NCI-H82 treated with DMSO at 0.1 percent for 48 hours (cell line): ENCODE data around the gene RNU6-9.
"Not testable (repeated sequence)": the region's sequence is repeated elsewhere in the genome, so short reads cannot be mapped to it uniquely, and the experiment has no call there.

Experiments
- DNase-seq: peaks from one replicate; lab custom pipeline; 2025; ENCODE audit not compliant: unreplicated experiment; lab: John Stamatoyannopoulos, UW

RNU6-9 gene

DNA sequence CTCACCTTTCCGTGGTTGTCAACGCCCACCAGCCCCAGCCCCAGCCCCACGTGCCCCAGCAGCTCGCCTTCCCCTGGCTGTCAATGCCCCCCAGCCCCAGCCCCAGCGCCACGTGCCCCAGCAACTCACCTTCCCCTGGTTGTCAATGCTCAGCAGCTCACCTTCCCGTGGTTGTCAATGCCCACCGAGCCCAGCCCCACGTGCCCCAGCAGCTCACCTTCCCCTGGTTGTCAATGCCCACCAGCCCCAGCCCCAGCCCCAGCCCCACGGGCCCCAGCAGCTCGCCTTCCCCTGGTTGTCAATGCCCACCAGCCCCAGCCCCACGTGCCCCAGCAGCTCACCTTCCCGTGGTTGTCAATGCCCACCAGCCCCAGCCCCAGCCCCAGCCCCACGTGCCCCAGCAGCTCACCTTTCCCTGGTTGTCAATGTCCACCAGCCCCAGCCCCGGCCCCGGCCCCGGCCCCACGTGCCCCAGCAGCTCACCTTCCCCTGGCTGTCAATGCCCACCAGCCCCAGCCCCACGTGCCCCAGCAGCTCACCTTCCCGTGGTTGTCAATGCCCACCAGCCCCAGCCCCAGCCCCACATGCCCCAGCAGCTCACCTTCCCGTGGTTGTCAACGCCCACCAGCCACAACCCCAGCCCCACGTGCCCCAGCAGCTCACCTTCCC, 15.2 kb upstream of the RNU6-9 start:
- not testable (repeated sequence) for DNase-seq

DNA sequence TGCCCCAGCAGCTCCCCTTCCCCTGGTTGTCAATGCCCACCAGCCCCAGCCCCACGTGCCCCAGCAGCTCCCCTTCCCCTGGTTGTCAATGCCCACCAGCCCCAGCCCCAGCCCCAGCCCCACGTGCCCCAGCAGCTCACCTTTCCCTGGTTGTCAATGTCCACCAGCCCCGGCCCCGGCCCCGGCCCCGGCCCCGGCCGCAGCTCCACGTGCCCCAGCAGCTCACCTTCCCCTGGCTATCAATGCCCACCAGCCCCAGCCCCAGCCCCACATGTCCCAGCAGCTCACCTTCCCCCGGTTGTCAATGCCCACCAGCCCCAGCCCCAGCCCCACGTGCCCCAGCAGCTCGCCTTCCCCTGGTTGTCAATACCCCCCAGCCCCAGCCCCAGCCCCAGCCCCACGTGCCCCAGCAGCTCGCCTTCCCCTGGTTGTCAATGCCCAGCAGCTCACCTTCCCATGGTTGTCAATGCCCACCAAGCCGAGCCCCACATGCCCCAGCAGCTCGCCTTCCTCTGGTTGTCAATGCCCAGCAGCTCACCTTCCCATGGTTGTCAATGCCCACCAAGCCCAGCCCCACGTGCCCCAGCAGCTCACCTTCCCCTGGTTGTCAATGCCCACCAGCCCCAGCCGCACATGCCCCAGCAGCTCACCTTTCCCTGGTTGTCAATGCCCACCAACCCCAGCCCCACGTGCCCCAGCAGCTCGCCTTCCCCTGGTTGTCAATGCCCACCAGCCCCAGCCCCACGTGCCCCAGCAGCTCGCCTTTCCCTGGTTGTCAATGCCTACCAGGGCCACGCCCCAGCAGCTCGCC, 14.3 kb upstream of the RNU6-9 start:
- DNase-seq: not testable (repeated sequence)

DNA sequence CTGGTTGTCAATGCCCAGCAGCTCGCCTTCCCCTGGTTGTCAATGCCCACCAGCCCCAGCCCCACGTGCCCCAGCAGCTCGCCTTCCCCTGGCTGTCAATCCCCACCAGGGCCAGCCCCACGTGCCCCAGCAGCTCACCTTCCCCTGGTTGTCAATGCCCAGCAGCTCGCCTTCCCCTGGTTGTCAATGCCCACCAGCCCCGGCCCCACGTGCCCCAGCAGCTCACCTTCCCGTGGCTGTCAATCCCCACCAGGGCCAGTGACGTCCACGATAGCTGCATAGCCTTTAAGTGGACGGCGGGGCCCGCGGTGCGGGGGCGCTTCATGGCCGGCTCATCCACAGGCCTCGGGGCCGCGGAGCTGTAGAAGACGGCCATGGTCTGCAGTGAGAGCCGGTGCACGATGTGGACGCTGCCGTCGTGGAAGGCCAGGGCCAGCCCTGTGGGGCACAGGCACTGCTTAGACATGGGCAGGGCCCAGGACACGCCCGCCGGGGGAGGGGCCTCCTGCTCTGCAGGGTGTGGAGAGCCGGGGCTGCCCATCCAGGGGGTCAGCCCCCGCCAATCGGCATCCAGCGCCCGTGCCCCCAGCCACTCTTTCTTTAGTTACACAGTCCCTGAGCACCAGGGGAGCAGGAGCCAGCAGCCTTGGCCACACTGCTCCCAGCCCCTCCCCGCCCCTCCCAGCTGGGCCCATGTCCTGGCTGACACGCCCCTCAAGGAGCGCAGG, 13.4 kb upstream of the RNU6-9 start:
- no peak for DNase-seq

DNA sequence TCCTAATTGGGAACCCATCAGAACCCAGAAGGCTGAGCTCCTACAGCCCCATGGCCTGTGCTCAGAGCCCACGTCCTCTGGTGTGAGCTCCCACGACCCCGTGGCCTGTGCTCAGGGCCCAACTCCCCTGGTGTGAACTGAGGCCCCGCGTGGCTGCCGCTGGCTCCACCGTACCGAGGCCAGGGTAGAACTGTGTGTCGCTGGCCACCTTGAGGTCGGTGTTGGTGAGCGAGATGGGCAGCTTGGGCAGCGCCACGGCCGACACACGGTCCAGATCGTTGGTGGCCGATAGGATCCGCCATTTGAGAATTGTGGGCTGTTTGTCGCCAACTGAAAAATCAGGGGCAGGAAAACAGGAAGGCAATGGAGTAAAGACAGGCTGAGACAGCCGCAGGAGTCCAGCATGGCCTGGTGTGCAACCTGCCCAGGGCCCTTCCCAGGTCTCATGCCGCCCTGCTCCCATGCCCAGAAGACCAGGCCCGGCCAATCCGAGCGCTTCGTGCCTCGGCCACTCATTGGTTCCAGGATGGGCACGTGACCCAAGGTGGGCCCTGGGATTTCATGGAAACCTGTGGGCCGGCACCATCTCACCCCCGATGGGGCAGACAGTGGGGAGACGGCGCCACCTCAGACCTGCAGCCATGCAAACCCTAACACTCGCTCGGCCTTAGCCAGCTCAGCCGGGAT, 11.8 kb upstream of the RNU6-9 start:
- DNase-seq: no peak

DNA sequence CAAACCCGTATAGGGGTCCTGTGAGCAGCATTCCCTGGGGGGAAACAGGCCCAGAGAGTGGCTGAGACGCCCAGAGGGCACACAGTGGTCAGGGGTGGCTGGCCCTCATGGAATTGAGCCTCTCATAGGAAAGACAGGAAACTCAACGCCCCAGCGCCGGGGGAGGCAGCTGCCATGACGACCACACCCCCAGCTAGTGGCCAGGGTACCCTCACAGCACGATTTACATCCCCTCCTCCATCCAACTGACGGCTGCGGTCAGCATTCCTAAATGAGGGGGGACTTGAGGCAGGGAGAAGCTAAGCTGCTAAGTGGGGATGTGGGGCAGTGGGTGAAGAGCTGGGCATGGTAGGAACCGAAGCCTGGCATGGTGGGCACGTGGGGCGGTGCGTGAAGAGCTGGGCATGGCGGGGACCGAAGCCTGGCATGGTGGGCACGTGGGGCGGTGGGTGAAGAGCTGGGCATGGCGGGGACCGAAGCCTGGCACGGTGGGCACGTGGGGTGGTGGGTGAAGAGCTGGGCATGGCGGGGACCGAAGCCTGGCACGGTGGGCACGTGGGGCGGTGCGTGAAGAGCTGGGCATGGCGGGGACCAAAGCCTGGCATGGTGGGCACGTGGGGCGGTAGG, 10.3 kb upstream of the RNU6-9 start:
- no peak for DNase-seq

DNA sequence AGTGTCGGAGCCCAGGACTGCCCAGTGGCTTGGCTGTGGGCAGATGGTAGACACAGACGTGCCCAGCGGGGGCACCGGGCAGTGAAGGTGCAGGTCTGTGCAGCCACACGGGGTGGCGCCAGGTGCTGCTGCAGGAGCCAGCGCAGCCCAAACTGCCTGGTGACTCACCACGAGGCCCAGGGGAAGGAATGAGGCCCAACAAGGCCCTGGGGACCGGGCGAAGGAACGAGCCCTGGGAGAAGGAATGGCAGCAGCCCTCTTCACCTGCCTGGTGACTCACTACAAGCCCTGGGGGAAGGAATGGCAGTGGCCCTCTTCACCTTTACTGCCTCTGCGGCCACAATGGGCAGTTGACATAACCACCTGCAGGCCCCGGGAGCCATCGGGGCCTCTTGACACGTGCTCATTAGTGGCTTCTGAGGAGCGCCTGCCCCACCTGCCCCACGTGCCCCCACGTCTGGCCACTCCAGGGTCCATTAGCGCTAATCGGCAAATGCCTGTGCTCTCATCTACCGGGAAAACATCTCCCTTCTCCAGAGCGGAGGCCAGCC, 9.5 kb upstream of the RNU6-9 start:
- no peak for DNase-seq

DNA sequence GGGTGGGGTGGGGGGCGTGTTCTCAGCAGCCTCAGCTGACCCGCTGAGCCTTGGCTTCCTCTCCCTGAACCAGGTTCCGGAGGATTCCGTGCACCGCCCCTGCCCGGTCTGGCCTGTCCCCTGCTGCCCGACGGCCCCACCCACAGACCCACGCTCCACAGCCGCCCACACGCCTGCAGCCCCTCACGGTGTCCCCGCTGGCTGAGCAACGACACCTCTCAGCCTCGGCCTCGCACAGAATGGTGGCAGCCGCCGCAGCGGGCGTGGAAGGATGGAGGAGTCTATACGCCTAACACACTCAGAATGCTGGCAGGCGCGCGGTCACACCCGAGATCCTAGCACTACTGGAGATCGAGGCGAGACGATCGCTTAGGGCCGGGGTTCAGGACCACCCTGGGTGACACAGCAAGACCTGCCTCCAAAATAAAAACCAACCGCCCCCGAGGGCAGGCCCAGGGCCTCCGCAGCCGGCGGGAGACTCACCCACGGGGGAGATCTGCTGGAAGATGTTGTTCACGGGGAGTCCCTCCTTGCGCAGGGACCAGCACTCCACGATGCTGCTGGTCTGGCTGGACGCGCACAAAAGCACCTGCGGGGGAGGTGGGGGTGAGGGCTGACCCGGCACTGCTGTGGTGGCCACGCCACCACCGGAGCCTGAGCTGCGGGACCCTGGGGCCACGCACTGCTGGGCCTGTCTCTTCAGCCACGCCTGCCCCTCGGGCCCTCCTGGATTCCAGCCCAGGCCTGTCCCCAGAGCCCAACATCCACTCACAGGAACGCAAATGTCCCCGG, 8.7 kb upstream of the RNU6-9 start:
- no peak for DNase-seq

DNA sequence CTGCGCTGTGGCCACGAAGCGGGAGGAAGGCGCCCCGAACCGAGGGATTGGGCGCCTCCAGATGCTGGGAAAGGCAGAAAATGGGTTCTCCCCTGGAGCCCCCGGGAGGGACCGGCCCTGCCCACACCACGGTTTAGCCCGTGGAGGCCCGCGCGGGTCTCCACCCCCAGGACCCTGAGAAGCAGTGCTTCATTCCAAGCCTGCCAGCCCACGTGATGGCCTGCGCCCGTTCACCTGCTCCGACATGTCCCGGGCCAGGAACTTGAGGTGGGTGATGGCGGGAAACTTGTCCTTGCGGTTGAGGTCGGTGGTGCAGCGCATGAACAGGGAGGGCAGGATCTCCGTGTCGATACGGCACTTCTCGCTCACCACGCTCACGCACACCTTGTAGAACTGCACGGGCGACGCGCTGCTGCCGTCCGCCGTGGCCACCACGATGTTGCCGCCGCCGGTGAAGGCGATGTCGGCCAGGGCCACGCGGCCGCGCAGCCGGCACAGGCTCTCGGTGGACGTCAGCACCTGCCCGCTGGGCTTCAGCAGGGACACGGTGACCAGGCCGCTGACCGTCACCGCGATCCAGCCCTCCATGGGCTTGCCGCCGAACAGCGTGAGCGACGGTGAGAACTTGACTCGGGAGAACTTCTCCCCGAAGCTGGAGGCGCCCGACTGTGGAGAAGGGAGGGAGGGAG, 7.6 kb upstream of the RNU6-9 start:
- no peak for DNase-seq

DNA sequence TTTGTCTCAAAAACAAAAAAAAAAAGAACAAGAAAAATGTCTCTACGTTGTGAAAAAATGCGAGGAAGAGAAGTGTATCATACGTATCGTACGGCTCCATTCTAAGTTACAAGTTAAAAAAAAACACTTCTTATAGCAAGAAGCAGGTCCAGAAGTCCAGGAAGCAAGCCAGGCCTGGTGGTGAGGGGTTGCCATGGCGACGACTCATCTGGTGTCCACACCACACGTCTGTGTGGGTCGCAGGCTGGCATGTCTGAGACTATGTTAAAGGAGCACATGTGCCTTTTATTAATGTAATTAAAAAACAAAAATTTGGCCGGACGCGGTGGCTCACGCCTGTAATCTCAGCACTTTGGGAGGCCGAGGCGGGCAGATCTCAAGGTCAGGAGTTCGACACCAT, 6.2 kb upstream of the RNU6-9 start:
- no peak for DNase-seq

DNA sequence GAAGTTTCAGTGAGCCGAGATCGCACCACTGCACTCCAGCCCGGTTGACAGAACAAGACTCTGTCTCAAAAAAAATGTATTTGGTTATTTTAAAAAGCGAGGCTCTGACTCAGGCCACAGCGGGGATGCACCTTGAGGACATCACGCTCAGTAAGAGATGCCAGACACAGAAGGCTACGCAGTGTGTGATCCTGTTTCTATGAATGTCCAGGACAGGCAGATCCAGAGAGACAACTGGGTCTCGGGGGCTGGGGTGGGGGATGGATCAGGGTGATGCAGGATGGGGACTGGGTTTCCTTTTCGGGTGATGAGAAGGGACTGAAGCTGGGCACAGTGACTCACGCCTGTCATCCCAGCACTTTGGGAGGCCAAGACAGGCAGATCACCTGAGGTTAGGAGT, 5.7 kb upstream of the RNU6-9 start:
- no peak for DNase-seq

DNA sequence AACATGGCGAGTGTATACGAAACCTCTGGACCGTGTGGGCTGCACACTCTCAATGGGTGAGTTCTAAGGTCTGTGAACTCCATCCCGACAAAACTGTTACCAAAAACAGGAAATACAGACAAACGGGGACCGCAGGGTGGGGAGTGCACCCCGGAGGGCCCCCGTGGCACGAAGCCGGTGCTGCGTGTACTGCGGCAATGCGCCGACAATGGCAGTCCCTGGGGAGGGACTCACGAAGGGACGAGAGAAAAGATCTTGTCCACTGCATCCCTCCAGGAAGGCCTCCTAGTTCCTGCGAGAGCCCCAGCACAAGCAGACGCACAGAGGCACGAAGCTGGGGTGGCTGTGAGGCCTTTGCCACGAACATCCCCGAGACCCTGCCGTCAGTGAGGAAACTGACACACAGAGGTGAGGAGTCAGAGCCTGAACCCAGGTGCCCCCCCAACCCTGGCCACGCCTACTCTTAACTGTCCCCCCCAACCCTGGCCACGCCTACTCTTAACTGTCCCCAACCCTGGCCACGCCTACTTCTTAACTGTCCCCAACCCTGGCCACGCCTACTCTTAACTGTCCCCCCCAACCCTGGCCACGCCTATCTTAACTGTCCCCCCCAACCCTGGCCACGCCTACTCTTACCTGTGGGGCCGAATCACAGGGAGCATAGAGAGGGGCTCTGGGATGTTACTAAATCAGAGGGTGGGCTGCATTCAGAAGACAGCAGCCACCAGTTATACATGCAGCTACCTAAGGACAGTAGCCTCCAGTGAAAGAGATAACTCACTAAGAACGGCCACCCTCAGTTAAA, 4.5 kb upstream of the RNU6-9 start:
- no peak for DNase-seq

DNA sequence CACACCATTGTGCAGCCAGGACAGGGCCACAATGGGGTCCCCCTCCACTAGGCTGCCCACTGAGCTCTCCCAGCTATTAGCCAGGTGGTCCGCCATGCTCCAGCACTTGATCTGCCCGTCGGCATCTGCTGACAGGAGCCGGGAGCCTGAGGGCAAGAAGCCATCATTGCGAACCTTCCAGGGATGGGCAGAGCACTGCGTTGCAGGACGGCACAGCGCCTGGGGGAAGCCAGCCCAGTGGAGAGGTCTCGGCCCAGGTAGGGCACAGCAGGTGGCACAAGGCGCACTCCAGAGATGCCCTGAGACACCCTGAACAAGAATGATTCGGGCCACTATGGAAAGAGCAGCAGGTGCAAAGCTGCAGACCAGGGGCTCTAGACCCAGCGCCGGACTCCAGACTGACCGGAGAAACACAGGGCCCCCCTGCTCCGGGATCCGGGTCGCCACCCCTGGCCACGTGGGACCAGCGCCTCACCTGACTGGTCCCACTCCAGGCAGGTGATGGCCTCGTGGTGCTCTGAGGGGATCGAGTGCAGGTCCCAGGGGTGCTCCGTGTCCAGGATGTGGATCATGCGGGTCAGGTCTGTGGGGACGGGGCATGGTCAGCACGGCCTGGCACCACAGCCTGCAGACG, 3.5 kb upstream of the RNU6-9 start:
- no peak for DNase-seq

DNA sequence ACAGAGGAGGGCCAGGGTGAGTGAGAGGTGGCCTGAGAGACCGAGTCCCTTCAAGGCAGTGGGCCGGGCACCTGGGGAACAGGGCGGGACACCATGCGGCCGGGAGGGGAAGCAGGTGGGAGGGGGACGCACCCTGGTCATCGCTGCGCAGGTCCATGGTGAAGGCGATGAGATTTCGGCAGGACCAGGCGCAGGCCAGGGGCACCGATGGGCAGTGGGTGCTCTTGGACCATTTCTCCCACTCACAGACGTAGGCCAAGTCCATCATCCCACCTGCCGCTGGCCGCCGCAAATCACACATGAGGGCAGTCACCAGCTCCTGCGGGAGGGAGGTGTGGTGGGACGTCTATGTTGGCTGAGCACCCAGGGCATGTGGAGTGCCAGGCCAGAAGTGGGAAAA, 2.5 kb upstream of the RNU6-9 start:
- DNase-seq: no peak

DNA sequence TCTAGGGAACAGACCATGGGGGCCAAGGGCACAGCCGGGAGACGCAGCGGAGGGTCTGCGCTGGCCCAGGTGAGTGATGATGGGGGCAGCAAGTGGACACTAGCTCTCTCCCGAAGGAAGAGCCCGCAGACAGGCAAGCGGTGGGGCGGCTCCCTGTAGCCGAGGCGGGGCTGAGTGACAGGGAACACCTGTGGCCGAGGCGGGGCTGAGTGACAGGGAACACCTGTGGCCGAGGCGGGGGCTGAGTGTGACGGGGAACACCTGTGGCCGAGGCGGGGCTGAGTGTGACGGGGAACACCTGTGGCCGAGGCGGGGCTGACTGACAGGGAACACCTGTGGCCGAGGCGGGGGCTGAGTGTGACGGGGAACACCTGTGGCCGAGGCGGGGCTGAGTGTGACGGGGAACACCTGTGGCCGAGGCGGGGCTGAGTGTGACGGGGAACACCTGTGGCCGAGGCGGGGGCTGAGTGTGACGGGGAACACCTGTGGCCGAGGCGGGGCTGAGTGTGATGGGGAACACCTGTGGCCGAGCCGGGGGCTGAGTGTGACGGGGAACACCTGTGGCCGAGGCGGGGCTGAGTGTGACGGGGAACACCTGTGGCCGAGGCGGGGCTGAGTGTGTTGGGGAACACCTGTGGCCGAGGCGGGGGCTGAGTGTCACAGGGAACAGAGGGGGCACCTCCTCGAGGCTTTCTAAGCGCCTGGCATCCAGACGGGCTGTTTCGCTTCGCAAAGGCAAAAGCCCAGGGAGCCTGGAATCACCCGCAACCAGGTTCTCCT, 1.7 kb upstream of the RNU6-9 start:
- not testable (repeated sequence) for DNase-seq

DNA sequence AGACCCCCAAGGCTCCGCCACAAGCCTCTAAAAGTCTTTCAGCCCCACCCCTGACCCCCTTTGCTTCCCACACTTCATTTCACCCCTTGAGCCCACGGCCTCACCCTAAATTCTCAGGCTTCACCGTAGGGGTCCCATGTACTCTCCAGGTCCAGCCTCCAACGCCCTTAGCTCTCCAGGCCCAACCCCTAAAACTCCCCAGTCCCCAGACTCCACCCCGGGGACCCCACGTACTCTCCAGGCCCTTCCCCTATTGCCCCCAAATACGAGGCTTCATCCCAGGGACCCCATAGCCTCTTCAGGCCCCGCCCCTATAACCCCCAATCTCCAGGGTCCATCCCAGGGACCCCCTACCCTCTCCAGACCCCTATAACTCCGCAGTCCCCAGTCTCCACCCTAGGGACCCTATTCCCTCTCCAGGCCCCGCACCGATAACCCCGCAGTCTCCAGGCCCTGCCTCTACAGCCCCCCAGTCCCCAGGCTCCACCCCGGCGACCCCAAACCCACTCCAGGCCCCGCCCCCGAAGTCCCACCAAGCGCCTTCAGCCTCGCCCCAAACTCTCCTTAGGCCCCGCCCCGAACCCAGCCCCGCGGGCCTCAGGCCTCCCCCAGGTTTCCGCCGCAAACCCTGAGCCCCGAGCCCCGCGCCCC, 916 bp upstream of the RNU6-9 start:
- DNase-seq: no peak

DNA sequence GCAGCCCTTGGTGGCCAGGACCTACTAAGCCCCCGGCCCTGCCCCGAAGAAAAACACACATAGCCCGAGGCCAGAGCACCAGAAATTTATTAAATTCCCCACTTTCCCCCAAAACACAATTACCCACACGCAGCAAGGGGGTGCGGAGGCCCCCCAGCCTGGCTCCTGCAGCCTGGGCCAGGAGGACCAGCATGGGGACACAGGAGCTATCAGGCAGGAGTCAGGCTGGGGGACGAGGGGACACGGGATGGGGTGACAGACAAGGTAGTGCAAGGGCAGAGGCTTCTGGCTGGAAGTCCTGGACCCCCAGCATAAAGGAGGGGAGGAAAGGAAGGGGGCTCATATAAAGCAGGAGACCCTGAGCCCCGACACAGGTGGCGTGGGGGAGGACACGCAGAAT, 3.1 kb downstream of the RNU6-9 start:
- no peak for DNase-seq

DNA sequence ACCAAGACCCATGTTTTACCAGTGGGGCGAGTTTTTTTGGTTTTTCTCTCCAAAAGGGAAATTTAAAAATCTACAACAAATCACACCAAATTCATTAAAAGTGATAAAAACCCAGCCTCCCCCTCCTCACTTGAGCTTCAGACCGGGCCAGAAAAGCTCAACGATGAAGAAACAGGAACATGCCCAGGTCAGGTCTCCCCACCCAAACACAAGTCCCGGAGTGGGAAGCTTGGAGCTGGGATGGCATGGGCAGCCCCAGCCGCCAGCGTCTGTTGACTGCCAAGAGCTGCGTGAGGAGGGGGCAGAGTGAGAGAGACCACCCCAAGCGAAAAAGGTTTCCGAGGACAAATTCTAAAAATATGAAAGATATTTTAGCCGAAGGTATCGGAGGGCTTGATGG, 3.7 kb downstream of the RNU6-9 start:
- DNase-seq: no peak
